Activated CD8-positive, alpha-beta memory T cell treated with anti-CD3 and anti-CD28 coated beads, Interleukin-2, amount 50 U/mL, for 24 hours (primary cell): ENCODE data around the gene BBX.
"Not testable (repeated sequence)": the region's sequence is repeated elsewhere in the genome, so short reads cannot be mapped to it uniquely, and the experiment has no call there.

Experiments used
- DNase-seq: peaks from one replicate; pipeline ENCODE4 v3.0.0-alpha.2; 2020; ENCODE audit errors: extremely low read depth

Gene BBX

GRCh38 chr3:107798381-107798780, 275.6 kb downstream of the BBX start:
- DNase-seq = no peak

- DNase-seq = no peak
Observed at GRCh38 chr3:107800710-107801109, 277.9 kb downstream of the BBX start.

GRCh38 chr3:107803170-107803569, 280.4 kb downstream of the BBX start:
- no peak for DNase-seq

DNA sequence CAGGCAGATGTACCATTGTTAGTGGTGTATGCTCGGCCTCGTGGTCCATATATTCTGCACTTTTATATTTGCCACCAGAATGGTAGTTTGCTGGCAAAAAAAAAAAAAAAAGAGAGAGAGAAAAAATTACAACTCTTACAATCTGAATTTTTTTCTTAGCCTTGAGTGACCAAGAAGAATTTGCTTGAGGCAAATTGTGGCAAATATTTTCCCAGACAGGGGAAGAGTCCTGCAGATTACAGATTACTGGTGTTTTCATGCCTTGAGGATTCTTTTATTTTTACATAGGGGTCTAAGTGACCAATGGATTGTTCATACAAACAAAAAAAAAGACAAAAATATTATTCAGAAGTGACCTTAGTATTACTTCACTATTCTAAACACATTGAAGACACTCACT, 283.3 kb downstream of the BBX start:
- DNase-seq = no peak

DNA sequence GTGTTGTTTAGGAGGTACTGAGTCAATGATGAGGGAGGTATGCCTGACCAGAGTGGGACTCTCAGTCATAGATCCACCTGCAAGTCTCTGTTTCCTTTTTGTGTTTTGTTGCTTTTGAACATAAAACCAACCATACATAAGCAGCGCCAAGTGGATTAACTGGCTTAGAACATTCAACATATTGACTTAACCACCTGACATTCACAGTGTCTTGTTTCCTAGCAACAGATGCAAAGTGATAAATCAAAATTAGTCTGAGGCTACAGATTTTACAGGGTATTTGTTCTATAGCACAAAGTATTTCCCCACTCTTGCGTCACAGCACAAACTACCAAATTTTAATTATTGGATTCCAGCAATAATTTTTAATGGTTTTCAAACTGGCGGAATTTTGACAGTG, 283.8 kb downstream of the BBX start:
- no peak for DNase-seq

GRCh38 chr3:107810171-107811071, 287.7 kb downstream of the BBX start:
- DNase-seq = no peak

GRCh38 chr3:107813026-107813425, 290.3 kb downstream of the BBX start:
- DNase-seq = no peak

GRCh38 chr3:107816107-107816506, 293.3 kb downstream of the BBX start:
- no peak for DNase-seq

- no peak for DNase-seq
Observed at GRCh38 chr3:107817076-107817475, 294.3 kb downstream of the BBX start.

- no peak for DNase-seq
Observed at GRCh38 chr3:107818025-107818424, 295.3 kb downstream of the BBX start.

GRCh38 chr3:107819656-107820055, 296.9 kb downstream of the BBX start:
- DNase-seq = no peak

DNA sequence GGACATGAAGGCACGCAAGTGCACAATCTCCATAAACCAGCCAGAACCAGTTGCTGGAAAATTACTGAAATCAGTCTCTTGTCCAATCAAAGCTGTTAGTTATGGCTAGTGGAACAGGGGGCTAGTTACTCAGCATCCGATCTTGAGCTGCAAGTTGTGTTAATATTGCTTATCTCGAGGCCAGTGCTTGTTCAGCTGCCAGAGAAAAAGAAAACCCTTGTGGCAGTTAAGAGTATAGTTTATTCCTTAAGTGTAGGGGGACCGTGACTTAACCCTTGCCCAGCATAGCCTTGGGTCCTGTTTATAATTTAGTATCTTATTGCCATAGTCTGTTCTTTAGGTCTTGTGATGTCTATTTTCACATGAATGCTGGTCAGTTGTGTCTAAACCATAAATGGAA, 299.5 kb downstream of the BBX start:
- no peak for DNase-seq

GRCh38 chr3:107824822-107825371, 302.1 kb downstream of the BBX start:
- no peak for DNase-seq

DNA sequence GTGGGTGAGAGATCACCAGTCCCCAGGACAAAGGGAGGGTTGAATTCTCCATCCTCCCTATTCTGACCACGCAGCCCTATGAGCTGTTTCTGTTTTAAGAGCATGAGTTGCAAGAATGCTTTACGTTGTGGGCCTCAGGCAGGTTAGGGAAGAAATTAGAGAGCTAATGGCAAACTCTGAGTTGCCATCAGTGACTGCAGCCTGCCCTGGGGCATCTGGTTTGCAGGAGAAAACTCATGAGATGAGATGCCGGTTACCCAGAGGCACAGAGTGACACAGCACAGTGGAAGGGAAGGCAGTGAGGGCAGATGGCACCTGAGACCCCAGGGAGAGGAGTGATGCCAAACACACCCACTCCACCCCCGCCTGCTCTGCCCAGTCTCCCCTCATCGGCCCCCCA, 302.8 kb downstream of the BBX start:
- no peak for DNase-seq

- DNase-seq = no peak
Observed at GRCh38 chr3:107826727-107827126, 304.0 kb downstream of the BBX start.

DNA sequence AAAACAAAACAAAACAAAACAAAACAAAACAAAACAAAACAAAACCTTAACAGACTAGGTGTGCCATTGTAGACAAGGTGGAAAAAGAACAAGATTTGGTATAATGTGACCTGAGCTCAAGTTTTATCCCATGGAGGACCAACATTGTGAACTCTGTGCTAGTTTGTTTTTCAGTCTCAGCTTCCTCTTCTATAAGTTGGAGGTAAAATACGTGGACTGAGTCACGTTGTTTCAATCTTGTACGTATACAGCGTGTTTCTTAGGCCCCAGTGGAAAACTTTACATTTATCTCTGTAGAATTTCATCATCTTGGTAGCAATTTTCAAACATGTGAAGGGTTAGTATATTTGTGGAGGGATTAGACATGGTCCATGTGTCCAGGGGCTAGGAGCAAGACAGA, 306.4 kb downstream of the BBX start:
- DNase-seq = no peak

DNA sequence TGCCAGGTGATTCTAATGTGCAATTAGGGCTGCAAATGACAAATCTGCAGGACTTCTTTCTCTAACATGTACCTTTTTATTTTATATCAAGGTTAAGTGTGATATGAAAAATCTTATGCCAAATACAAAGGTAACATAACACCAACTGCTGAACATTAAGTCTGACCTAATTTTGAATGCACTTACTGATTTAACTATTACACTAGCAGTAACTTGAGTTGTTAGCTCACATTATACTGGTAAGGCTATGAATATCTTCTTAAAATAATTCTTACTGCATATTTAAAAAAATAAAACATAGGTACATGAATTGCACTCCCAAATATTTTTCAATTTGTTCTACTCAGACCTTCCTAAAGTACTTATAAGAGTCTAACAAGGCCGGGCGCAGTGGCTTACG, 308.8 kb downstream of the BBX start:
- DNase-seq = no peak

DNA sequence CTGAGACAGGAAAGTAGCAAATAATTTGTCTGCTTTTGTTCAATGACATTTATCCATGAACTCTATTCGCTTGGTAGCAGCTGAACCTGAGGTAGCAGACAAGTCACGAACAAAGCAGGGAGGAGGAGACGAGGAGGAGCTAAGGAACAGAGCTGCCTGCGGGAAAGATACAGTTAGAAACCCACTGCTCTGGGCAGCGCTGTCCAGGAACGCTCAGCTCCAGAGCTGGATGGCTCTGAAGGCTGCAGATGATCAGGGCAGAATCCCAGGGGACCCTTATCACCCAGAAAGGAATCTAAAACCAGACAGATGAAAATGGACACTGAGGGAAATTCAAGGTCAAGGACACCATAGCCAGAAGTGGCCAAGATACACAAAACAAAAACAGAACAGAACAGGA, 310.3 kb downstream of the BBX start:
- DNase-seq = no peak

DNA sequence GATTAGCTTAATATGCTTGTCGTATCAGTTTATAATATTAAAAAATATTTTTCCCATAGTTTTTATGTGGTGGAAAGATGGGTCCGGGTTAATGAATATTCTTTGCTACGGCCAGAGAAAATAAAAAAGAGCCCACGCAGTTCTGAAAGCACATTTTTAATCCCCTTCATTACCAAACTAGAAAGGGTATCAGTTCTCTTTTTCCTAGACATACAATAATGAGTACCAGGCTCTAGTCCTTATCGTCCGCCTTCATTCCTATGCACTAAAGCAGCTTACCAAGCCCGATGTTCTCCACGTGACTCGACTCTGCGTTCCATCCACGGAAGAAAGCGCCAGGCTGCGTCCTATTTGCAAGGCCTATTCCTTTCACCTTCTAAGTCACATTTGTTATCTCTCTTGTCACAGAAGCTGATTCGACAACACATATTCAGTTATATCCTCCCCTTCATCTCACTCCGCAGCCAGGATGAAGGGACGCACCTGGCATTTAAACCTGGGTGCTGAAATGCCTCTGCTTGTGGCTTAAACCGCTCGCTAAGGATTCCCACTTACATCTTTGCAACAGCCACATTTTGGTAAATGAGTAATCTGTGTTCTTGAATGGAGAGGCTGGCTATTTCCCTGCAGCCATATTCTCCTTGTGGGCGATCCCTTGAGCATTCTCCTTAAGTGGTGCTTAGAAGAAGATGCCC, 311.1 kb downstream of the BBX start:
- no peak for DNase-seq

DNA sequence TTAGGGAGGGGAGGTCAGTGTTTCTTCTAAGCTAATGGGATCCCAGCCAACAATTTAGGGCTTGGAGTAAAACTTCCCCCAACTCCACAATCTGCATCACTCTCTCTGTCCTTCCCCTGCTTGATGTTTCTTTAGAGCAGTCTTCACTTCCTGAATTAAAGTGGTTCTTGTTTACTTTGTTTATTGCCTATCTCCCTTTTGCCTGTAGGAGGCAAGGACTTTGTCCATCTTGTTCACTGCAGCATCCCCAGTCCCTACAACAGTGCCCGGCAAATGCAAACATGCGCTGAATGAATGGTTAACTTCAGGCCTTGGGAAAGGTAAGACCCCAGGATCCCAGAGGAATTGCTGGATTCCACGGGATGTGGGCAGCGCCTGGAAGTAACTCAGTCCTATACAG, 312.2 kb downstream of the BBX start:
- DNase-seq = not testable (repeated sequence)

DNA sequence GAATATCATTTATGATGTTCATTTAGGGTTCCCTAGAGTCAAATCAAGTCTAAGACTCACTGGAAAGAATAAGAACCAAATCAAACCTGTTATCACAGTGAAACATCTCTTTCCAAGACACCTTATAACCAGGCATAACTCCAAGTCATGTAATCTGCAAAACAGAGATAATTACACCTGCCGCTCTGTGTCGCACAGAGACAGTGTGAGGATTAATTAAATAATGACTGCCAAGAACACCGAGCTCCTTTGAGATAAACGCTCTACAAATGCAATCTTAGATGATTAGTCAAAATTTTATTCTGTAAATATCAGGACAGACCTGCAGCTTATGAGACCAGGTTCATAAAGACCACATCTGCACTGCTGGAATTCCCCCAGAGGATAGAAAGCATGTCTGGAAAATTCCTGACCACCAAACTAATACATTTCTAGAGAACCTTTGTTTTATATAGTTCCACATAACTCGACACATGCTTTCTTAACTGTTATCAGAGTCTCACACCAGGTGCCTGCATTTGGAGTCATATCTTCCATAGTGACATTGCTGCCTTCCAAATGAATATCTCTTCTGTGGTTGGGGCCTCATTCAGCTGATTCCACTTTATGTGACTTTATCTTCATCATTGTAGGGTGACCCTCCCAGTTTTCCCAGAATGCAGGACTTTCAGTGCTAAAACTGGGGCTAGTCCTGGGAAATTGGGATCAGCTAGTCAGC, 315.3 kb downstream of the BBX start:
- DNase-seq = no peak

DNA sequence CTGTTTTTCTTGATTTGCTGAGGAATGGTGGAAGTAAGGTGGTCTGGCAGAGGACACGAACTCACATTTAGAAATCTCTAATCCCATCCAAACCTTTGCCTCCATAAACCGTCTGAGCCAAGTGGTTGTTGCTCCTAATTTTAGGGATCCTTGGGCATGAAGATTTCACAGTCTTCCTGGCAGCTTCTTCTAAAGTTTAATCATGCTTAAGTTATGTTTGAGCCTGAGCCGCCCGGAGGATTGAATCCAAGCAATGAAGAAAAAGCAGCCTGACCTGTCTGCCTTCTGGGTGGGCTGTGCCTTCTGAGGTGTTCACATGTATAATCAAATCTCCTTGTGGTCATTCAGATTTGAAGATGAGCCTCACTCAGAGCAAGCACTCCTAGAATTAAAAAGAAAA, 319.1 kb downstream of the BBX start:
- DNase-seq = no peak
